22Rv1 (cell line): ENCODE data around the gene TARBP2.

Experiments used
- ZFX ChIP-seq: fragments of 450-650 bp; IDR thresholded peaks from 2 replicates; pipeline ENCODE4 v1.6.1; 2017; ENCODE audit warnings: antibody characterized with exemption, borderline replicate concordance
- TF ChIP-seq, protein P1 (sequence below): fragments of 450-650 bp; IDR thresholded peaks from 2 replicates; pipeline ENCODE4 v1.5.1; 2017; ENCODE audit warnings: mild to moderate bottlenecking

GRCh38 chr12:53463802-53464560, 37.1 kb upstream of the TARBP2 start:
- TF ChIP-seq, protein P1, sequence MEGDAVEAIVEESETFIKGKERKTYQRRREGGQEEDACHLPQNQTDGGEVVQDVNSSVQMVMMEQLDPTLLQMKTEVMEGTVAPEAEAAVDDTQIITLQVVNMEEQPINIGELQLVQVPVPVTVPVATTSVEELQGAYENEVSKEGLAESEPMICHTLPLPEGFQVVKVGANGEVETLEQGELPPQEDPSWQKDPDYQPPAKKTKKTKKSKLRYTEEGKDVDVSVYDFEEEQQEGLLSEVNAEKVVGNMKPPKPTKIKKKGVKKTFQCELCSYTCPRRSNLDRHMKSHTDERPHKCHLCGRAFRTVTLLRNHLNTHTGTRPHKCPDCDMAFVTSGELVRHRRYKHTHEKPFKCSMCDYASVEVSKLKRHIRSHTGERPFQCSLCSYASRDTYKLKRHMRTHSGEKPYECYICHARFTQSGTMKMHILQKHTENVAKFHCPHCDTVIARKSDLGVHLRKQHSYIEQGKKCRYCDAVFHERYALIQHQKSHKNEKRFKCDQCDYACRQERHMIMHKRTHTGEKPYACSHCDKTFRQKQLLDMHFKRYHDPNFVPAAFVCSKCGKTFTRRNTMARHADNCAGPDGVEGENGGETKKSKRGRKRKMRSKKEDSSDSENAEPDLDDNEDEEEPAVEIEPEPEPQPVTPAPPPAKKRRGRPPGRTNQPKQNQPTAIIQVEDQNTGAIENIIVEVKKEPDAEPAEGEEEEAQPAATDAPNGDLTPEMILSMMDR: no peak
- no peak for TF ChIP-seq ZFX
